Fibroblast of lung (primary cell): ENCODE measurements around the gene APP.

Source experiments
- CTCF ChIP-seq, 2 donors: IDR thresholded peaks in 1 of 2; conservative IDR thresholded peaks in 1 of 2; 1 replicate in 1 of 2; 2 replicates in 1 of 2; pipeline ENCODE4 v1.5.1; 2011 to 2012; ENCODE audit warnings: low read length in 2 of 2, control low read depth in 1 of 2, inconsistent platforms in 1 of 2, low read depth in 1 of 2, mild to moderate bottlenecking in 1 of 2
- EZH2 ChIP-seq: IDR thresholded peaks from 2 replicates; pipeline ENCODE4 v1.5.1; 2012; ENCODE audit warnings: low read length, control low read depth, mild to moderate bottlenecking; ENCODE audit errors: missing control alignments

DNA sequence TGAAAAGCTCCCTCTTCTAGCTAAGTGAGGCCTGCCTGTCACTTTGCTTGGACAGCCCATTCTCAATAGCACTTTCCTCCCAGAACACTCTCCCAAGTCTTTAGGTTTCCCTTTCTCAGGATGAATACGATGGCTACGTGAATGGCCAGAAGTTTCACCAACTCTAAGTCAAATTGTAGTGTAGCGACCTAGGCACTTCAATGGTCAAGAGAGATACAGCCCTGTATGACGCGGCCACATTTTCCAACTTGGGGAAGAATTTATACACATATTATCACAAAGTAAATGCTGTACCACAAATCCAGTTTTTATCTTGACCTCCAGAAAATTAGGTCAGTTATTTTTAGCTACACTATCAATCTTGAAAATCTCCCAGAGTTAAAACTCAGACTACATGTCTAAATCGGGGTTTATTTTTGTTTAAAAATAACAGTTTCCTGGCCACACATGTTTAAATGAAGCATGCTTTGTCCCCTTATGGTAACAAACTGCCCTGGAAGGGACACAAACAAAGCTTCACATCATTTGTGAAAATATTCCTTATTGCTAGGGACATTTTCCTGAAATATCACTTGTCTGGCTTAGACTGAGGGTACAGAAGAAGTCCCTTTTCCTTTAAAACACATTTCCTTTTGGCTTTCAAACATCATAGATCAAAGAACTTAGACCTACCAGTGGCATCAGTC lies 243.2 kb downstream of the APP start:
- TF ChIP-seq CTCF (conservative IDR thresholded peaks at IDR 0.05 in 1 of 2, IDR thresholded peaks at IDR 0.05 in 1 of 2; ENCODE audit: low read depth in 1 of 2, low read length in 2 of 2) (no peak), EZH2 (no peak)
